Cardiac muscle cell (in vitro differentiated cells and primary cell): ENCODE results near the gene KRT35. TPM values are rescaled to one million over a fixed set of nuclear protein-coding genes. Genes with fewer than 3 reads are reported as not detected.

Source experiments
- DNase-seq, 2 donors: peaks; one replicate each; pipeline versions ENCODE4 v3.0.0 to v3.0.0-alpha.2; 2010 to 2017; ENCODE audit warnings: low read depth in 1 of 2, low spot score in 1 of 2
- H3K27ac ChIP-seq: fragments of 200-600 bp; sonication (generic); 2 replicates; pipeline ENCODE4 v1.5.1; 2016
- H3K27me3 ChIP-seq: fragments of 200-600 bp; sonication (generic); 2 replicates; pipeline ENCODE4 v1.6.0; 2016; ENCODE audit warnings: control low read depth
- H3K36me3 ChIP-seq: fragments of 200-600 bp; sonication (generic); 2 replicates; pipeline ENCODE4 v1.5.1; 2016; ENCODE audit warnings: control low read depth
- H3K4me1 ChIP-seq: fragments of 200-600 bp; sonication (generic); 2 replicates; pipeline ENCODE4 v1.8.1; 2017; ENCODE audit warnings: low read depth, mild to moderate bottlenecking, mixed run types
- H3K4me3 ChIP-seq: fragments of 200-600 bp; sonication (generic); 2 replicates; pipeline ENCODE4 v1.5.1; 2016; ENCODE audit warnings: mild to moderate bottlenecking
- H3K9me3 ChIP-seq: fragments of 200-600 bp; sonication (generic); 2 replicates; pipeline ENCODE4 v1.5.1; 2017; ENCODE audit warnings: low read depth, mild to moderate bottlenecking, control low read depth
- polyA plus RNA-seq: library from polyadenylated mRNA; unstranded; fragments of >200 nt; fragmentation: Nextera tagmentation; extraction: Ambion mirVana; gene quantifications from 2 replicates; pipeline ENCODE4 v1.2.1, GENCODE V29; 2016
- total RNA-seq: library from RNA; depleted of rRNA; stranded (reverse); fragments of >200 nt; gene quantifications from 2 replicates; pipeline ENCODE4 v1.2.3, GENCODE V29; 2016
- TF ChIP-seq, protein P1 (sequence below): IDR thresholded peaks from 2 replicates; pipeline ENCODE4 v1.5.1; 2012; ENCODE audit warnings: low read depth, mild to moderate bottlenecking, low read length

KRT35 gene
- total and polyA plus RNA-seq, 2 experiments from 2014 or later, result not detected

DNA sequence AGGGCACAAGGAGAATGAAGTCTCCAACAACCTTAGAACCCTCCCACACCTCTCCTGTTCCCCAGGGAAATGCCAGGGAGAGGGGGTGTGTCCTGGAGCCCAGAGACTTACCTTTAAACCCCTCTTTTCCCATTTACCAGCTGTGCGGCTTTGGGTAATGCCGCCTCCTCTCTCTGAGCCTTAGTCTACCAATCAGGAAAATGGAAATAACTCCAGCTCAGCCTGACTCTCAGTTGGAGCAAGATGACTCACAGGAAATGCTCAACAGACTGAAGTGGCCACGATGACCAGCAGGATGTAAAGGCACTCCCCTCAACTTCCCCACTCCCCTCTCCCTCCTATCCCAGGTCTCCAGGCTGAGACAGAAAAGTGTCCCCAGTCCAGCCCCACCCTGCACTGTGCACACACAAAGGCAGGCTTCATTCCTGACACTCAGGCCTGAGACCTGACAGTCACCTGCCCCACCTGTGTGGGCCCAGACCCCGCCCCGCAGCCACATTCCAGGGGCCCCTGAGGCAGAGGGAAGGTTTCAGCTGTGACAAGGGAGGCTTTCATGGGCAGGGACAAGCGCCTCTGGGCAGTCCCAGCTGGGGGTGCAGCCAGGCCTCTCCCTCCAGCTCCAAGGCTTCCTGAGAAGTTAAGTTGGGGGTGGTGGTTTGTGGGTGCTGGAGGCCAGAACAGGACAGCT is 40.8 kb upstream of the KRT35 start:
- TF ChIP-seq, protein P1, sequence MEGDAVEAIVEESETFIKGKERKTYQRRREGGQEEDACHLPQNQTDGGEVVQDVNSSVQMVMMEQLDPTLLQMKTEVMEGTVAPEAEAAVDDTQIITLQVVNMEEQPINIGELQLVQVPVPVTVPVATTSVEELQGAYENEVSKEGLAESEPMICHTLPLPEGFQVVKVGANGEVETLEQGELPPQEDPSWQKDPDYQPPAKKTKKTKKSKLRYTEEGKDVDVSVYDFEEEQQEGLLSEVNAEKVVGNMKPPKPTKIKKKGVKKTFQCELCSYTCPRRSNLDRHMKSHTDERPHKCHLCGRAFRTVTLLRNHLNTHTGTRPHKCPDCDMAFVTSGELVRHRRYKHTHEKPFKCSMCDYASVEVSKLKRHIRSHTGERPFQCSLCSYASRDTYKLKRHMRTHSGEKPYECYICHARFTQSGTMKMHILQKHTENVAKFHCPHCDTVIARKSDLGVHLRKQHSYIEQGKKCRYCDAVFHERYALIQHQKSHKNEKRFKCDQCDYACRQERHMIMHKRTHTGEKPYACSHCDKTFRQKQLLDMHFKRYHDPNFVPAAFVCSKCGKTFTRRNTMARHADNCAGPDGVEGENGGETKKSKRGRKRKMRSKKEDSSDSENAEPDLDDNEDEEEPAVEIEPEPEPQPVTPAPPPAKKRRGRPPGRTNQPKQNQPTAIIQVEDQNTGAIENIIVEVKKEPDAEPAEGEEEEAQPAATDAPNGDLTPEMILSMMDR, result no peak
- peaks cover 15% of the 10 kb centered on the region for H3K36me3 ChIP-seq
- no peaks in the 10 kb centered on the region for H3K27me3 ChIP-seq
- DNase-seq, result peak in 1 of 2 donors; percentile 67
- H3K4me1 ChIP-seq, result peaks cover 11% of the 10 kb centered on the region
- no peak overlapping the region for H3K27ac ChIP-seq
- H3K4me3 ChIP-seq, result no peak overlapping the region
- no peaks in the 10 kb centered on the region for H3K9me3 ChIP-seq

DNA sequence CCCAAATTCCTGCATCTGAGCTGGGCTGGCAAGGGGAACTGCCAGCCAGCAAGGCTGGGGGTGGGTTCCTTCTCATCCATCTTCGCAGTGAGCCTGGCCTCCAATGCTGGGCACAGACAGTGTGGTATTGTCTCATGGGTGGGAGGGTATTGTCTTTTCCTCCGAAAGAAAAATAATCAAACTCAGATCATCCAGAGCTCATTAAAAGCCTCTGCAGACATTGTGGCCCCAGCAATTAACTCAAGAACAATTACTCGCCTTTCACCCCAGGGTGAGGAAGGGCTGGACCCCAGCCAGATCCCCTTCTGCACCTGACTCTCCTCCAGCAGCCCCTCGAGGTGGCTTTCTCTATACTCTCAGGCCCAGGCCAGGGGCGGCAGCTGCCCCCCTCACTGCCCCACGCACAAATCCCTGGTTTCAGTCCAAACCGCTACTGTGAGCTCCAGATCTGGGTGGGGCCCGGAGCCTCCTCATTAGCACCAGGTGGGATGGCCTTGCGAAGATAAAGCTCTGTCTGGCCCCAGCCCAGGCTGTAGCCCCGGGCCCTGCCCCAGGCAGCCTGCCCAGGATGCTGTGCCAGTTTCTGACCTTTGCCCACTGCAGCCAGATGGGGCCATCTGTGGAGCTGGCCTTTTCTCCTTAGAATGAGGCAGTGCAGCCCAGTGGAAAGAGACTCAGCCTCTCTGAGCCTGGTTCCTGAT is 40.0 kb upstream of the KRT35 start:
- Histone ChIP-seq H3K27ac (no peak overlapping the region), H3K4me1 (peaks cover 8% of the 10 kb centered on the region), H3K36me3 (peaks cover 15% of the 10 kb centered on the region), H3K9me3 (no peaks in the 10 kb centered on the region), H3K4me3 (no peak overlapping the region), H3K27me3 (no peaks in the 10 kb centered on the region)
- no peak for DNase-seq
- TF ChIP-seq, protein P1, result no peak

DNA sequence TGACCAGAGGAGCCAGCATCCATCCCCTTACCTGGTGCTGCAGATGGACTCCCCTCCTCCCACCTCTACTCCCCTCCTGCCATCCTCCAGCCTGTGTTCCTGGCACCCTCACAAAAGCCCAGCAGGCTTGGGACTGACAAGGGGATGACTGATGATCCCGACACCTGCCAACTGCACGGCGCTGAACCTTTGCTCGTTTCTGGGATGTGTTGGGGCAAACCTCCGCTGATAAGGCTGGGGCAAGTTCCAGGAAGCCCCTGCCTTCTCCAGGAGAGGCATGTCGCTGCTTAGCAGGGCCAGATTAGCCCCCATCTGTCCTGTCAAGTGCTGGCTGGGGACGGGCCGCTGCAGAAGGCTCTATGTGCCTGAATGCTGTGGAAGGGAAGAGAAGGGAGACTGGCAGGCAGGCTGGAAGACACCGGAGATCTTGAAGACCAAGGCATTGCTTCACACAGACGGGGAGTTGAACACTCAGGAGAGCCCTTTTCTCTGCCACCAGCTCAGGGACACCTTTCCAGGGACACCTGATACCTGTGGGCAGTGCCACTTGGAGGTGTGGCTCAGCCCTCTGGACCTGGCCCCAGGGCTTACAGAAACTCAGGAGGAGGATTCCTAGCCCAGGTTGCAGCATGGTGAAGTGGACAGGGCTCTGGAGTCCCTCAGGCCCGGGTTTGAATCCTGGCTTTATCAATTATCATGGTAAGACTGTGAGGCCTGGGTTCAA is 38.7 kb upstream of the KRT35 start:
- Histone ChIP-seq H3K27me3 (no peaks in the 10 kb centered on the region), H3K4me1 (peaks cover 8% of the 10 kb centered on the region), H3K4me3 (no peak overlapping the region), H3K27ac (peak overlapping the region; percentile 23), H3K36me3 (peaks cover 15% of the 10 kb centered on the region), H3K9me3 (no peaks in the 10 kb centered on the region)
- TF ChIP-seq, protein P1, result no peak
- no peak for DNase-seq

DNA sequence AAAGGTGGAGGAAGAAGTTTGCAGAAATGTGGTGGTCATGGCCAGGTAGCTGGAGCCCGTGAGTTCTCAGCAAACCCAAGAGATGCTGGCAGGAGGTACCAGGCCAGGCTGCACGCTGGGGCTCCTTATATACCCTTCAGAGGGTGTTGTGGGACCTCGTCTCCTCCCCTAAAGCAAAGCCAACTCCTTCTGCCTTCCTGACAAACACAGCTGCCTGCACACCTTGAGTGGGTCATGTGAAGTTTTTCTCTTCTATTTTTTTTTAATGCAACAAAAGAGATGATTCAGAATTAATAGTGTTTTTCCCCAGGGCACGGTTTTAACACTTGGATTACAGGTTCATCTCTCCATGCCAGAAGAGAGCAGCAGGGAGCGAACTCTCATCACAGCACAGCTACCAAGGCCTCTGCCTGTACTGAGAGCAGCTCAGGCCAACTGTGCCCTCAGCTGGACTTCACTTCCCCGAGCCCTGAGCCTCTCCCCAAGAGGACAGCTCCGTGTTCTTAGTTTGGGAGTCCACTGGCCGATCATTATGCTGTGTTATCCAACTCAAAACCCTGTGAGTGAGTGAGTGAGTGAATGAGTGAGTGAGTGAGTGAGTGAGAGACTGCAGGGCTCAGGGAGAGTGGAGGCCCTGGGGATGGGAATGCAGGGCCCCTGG is 38.0 kb upstream of the KRT35 start, which contains the start of gene KRT15:
Gene KRT15, minus strand, starts transcription at position 102 of the 661 bp plus-strand sequence. Its CDS starts 63 bp downstream, at position 39.
- no peaks in the 10 kb centered on the region for H3K9me3 ChIP-seq
- H3K4me3 ChIP-seq, result no peak within 1 kb of the TSS
- H3K4me1 ChIP-seq, result peaks cover 8% of the 10 kb centered on the region
- H3K27ac ChIP-seq, result peak within 1 kb of the TSS; percentile 23
- no peak for DNase-seq
- peaks cover 9% of the 10 kb centered on the region for H3K36me3 ChIP-seq
- H3K27me3 ChIP-seq, result no peaks in the 10 kb centered on the region
- TF ChIP-seq, protein P1, result no peak

DNA sequence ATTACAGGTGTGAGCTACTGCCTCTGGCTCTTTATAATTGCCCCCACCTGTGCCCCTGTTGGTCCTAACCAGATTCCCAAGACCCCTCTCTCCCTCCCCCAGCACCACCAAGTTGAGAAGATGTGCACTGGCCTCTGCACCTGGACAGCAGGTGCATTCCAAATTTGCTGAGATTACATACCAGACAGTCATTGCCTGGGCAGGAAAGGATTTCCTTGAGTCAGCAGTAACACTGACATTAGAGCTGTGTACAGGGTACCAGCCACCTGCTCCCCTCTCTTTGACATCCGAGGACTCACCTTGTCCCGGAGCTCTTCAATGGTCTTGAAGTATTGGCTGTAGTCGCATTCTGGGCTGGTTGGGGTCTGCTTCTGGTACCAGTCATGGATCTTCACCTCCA is 37.1 kb upstream of the KRT35 start:
- Histone ChIP-seq H3K9me3 (no peaks in the 10 kb centered on the region), H3K4me1 (peaks cover 8% of the 10 kb centered on the region), H3K27me3 (no peaks in the 10 kb centered on the region), H3K27ac (no peak overlapping the region), H3K4me3 (no peak overlapping the region), H3K36me3 (peaks cover 5% of the 10 kb centered on the region)
- TF ChIP-seq, protein P1, result no peak
- DNase-seq, result no peak
